GM12801 (cell line): Measurements from ENCODE around the gene PCSK2.

Source experiments
- CTCF ChIP-seq: IDR thresholded peaks from one replicate; pipeline ENCODE4 v1.5.1; 2011; ENCODE audit warnings: control low read depth; ENCODE audit not compliant: insufficient read length; ENCODE audit errors: extremely low read depth

PCSK2 gene

GRCh38 chr20:17226410-17227218, at the start of gene PCSK2:
Gene PCSK2, plus strand, starts transcription at chr20:17227040. Its CDS starts 266 bp downstream, at chr20:17227306.
- TF ChIP-seq CTCF, result no peak

GRCh38 chr20:17177341-17177740, 49.5 kb upstream of the PCSK2 start:
- no peak for TF ChIP-seq CTCF

- TF ChIP-seq CTCF, result no peak
Observed at GRCh38 chr20:17179840-17180239, 47.0 kb upstream of the PCSK2 start.

GRCh38 chr20:17189976-17190695, 36.7 kb upstream of the PCSK2 start:
- TF ChIP-seq CTCF, result no peak

- TF ChIP-seq CTCF, result no peak
Observed at GRCh38 chr20:17197041-17197440, 29.8 kb upstream of the PCSK2 start.

- TF ChIP-seq CTCF, result no peak
Observed at GRCh38 chr20:17202030-17202429, 24.8 kb upstream of the PCSK2 start.

- TF ChIP-seq CTCF, result no peak
Observed at GRCh38 chr20:17202673-17203072, 24.2 kb upstream of the PCSK2 start.
